Measurements from ENCODE around the gene CIAO3. TPM values are rescaled to one million over a fixed set of nuclear protein-coding genes. Genes with fewer than 3 reads are reported as not detected.

The CIAO3 gene
- total and polyA plus RNA-seq, 3 donors from 2014 or later = 28.9 to 59.0 (median 58.0) TPM

DNA sequence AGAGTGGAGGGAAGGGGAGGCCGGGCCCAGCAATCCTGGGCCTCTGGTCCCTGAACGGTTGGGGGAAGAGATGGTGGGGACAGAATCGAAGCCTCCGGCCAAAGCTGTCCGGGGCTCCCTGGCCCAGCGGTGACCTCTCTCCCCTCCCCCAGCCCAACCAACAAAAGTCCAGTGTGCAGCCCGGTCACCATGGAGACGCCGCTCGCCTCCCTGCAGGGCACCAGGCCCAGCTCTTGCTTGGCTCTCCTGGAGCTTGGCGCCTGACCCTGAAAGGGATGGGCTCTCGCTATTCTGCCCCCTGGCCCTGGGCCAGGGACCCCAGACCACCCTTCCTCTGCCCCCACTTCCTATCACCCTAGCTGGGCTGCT is 24.6 kb downstream of the CIAO3 start:
- no peaks in the 10 kb centered on the region for H3K9me3 ChIP-seq
- peaks cover 24% of the 10 kb centered on the region for H3K4me1 ChIP-seq
- H3K36me3 ChIP-seq (ENCODE audit: low read depth, missing control alignments) = no peaks in the 10 kb centered on the region
- intact Hi-C loops (cut with DNase I; ENCODE audit: low total_unique reads) = no loop called here
- H3K27ac ChIP-seq = no peak overlapping the region
- 22 to 30% methylated on average over 11 to 12 of the region's 12 CpGs for WGBS, 2 donors
- no peaks in the 10 kb centered on the region for H3K27me3 ChIP-seq
- peak; percentile 80 for DNase-seq
- TF ChIP-seq, protein P1, sequence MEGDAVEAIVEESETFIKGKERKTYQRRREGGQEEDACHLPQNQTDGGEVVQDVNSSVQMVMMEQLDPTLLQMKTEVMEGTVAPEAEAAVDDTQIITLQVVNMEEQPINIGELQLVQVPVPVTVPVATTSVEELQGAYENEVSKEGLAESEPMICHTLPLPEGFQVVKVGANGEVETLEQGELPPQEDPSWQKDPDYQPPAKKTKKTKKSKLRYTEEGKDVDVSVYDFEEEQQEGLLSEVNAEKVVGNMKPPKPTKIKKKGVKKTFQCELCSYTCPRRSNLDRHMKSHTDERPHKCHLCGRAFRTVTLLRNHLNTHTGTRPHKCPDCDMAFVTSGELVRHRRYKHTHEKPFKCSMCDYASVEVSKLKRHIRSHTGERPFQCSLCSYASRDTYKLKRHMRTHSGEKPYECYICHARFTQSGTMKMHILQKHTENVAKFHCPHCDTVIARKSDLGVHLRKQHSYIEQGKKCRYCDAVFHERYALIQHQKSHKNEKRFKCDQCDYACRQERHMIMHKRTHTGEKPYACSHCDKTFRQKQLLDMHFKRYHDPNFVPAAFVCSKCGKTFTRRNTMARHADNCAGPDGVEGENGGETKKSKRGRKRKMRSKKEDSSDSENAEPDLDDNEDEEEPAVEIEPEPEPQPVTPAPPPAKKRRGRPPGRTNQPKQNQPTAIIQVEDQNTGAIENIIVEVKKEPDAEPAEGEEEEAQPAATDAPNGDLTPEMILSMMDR (IDR thresholded peaks at IDR 0.05) = no peak
- no peak for TF ChIP-seq POLR2A (IDR thresholded peaks at IDR 0.05)
- H3K4me3 ChIP-seq = no peak overlapping the region

DNA sequence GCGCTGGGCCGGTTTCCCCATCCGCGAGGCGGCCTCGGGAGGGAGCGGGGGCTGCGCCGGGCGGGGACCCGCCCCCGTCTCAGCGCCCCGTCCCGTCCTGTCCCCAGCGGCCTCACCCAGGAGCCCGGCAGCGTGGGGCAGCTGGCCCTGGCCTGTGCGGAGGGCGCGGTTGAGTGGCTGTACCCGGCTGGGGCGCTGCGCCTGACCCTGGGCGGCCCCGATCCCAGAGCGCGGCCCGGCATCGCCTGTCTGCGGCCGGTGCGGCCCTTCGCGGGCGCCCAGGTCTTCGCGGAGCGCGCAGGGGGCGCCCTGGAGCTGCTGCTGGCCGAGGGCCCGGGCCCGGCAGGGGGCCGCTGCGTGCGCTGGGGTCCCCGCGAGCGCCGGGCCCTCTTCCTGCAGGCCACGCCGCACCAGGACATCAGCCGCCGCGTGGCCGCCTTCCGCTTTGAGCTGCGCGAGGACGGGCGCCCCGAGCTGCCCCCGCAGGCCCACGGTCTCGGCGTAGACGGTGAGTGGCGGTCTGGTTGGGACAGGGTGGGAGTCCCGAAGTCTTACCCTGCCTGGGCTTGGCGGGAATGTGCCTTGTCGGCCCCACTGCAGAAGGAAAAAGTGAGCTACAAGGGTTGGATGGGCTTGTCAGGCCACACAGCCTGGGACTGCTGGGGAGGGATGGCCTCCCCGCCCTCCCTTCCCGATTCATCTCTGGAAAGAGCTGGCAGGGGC is 25.2 kb downstream of the CIAO3 start:
- H3K4me3 ChIP-seq = peak overlapping the region; percentile 53 to 61
- H3K36me3 ChIP-seq (ENCODE audit: low read depth, missing control alignments) = no peaks in the 10 kb centered on the region
- H3K27ac ChIP-seq = no peak overlapping the region
- no peaks in the 10 kb centered on the region for H3K9me3 ChIP-seq
- TF ChIP-seq POLR2A (IDR thresholded peaks at IDR 0.05) = no peak
- TF ChIP-seq, protein P1 (IDR thresholded peaks at IDR 0.05) = no peak
- no peaks in the 10 kb centered on the region for H3K27me3 ChIP-seq
- no peak for DNase-seq
- H3K4me1 ChIP-seq = peaks cover 24% of the 10 kb centered on the region
- intact Hi-C loops (cut with DNase I; ENCODE audit: low total_unique reads) = no loop called here
- WGBS, 2 donors = 3% methylated on average over 52 of the region's 74 CpGs; no CpG with 5 or more reads in 1 of the 2 donors

DNA sequence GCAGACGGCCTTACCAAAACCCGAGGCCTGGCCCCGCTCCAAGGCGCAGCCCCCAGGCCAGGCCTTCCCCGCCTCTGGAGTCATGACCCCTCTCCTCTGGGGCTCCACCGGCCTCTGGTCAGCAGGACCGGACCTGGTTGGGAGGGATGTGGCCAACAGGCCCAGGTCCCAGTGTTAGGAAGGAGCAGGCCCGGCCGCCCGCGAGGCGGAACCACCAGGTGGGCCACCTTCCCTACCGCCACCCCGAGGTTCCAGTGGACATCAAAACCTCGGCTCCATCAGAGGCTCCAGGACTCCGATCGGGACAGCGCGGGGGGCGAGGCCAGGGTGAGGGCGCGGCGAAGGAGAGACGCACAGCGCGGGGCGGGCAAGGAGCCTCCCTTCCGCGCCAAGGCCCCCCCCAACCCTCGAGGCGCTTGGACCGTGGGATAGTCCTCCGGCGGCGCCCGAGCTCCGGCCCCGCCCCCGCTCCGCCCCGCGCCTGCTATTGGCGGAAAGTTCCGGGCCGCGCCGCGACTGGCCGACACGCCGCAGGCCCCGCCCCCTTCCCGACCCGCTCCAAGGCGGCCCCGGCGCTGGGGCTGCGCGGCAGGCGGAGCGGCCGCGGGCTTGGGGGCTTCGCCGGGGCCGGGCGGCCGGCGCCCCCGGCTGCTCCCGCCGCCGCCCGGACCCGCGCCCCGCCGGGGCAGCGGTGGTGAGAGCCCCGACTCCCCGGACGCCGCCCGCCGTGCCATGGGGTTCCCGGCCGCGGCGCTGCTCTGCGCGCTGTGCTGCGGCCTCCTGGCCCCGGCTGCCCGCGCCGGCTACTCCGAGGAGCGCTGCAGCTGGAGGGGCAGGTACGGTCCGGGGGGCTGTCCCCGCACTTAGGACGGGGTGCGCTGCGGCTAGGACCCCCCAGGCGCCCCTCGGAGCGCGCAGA is 26.0 kb downstream of the CIAO3 start, which contains the start of gene METRN:
TSS of gene METRN (plus strand) at position 561 of the 919 bp plus-strand sequence. CDS start at position 733, 172 bp downstream.
- DNase-seq = peak; percentile 94
- Histone ChIP-seq H3K9me3 (no peaks in the 10 kb centered on the region), H3K4me3 (peak within 1 kb of the TSS; percentile 53 to 61), H3K27ac (no peak within 1 kb of the TSS), H3K36me3 (ENCODE audit: low read depth, missing control alignments) (no peaks in the 10 kb centered on the region), H3K27me3 (no peaks in the 10 kb centered on the region), H3K4me1 (peaks cover 22% of the 10 kb centered on the region)
- 4% methylated on average over 63 of the region's 108 CpGs; no CpG with 5 or more reads in 1 of the 2 donors for WGBS, 2 donors
- TF ChIP-seq POLR2A (IDR thresholded peaks at IDR 0.05) = no peak
- TF ChIP-seq, protein P1 (IDR thresholded peaks at IDR 0.05) = no peak
- intact Hi-C loops (cut with DNase I; ENCODE audit: low total_unique reads) = no loop called here

DNA sequence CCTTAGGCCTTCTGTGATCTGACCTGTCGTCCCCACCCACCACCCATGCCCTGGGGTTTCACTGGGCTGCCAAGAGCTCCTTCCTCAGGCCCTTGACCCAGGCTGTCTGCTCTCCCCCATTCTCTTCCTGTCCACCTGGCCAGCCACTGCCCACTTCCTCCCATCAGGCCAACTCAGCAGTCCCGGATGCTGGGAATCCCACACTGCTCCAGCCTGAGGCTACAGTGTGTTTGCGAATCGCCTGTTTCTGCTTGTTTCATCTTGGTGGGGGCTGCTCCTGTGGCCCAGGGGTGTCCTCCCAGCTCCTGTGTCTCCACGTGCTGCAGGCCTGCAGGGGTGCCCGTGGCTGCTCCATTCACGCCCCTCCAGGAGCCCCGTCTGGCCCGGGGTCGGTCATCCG is 26.7 kb downstream of the CIAO3 start:
- 41 to 68% methylated on average over 4 to 11 of the region's 11 CpGs for WGBS, 2 donors
- DNase-seq = no peak
- TF ChIP-seq, protein P1 (IDR thresholded peaks at IDR 0.05) = no peak
- no peak for TF ChIP-seq POLR2A (IDR thresholded peaks at IDR 0.05)
- H3K36me3 ChIP-seq (ENCODE audit: low read depth, missing control alignments) = no peaks in the 10 kb centered on the region
- no peak overlapping the region for H3K27ac ChIP-seq
- intact Hi-C loops (cut with DNase I; ENCODE audit: low total_unique reads) = no loop called here
- no peaks in the 10 kb centered on the region for H3K9me3 ChIP-seq
- H3K4me1 ChIP-seq = peaks cover 22% of the 10 kb centered on the region
- H3K4me3 ChIP-seq = no peak overlapping the region
- no peaks in the 10 kb centered on the region for H3K27me3 ChIP-seq

All from testis (tissue), 3 donors.